ENCODE measurements around the gene PPP6R2.
A peak's percentile ranks its signal among the peaks of the same experiment; 100 is the strongest.

Gene PPP6R2

DNA sequence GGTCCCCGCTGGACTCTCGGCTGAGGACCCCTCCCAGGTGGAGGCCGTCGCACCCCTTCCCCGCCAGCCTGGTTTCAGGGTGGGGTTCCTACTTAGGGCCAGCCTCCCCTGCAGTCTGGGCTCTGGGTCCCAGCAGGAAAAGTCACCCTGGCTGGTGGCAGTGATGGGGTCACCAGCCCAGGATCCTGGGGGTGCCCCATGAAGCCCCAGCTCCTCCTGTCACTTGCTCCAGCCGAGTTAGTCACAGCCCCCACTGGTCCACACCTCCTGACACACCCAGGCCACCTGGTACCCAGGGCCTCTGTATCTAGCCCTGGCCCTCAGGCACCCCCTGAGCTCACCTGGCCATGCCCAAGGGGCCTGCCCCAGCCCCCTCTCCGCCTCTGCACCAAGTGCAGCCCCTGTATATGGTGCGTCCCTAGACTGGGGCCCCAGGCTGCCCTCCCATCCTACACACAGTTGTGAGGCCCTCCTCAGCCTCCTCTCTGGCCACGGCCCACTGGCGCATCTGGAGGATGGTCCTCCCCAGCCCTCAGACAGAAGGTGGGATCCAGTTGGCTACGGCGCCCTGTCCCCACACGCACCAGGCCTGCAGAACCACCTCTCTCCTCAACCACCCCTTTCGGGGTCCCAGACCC, 42.4 kb upstream of the PPP6R2 start:
- Histone ChIP-seq H3K27me3 (ENCODE audit: control insufficient read depth, insufficient read depth, low read length) (no peaks in the 10 kb centered on the region), H3K4me1 (ENCODE audit: control insufficient read depth, insufficient read depth, low read length) (peaks cover 98% of the 10 kb centered on the region), H3K9ac (ENCODE audit: low read length) (peak overlapping the region; percentile 71), H3K4me3 (ENCODE audit: low read length) (no peak overlapping the region), H3K9me3 (ENCODE audit: control insufficient read depth, low read length) (no peaks in the 10 kb centered on the region), H3K36me3 (ENCODE audit: control insufficient read depth, insufficient read depth, low read length) (no peaks in the 10 kb centered on the region)

- H3K9ac ChIP-seq (ENCODE audit: low read length), result peak overlapping the region; percentile 71
- H3K27me3 ChIP-seq (ENCODE audit: control insufficient read depth, insufficient read depth, low read length), result no peaks in the 10 kb centered on the region
- peak overlapping the region; percentile 15 for H3K4me3 ChIP-seq (ENCODE audit: low read length)
- no peaks in the 10 kb centered on the region for H3K9me3 ChIP-seq (ENCODE audit: control insufficient read depth, low read length)
- peaks cover 90% of the 10 kb centered on the region for H3K4me1 ChIP-seq (ENCODE audit: control insufficient read depth, insufficient read depth, low read length)
- no peaks in the 10 kb centered on the region for H3K36me3 ChIP-seq (ENCODE audit: control insufficient read depth, insufficient read depth, low read length)
Measured at GRCh38 chr22:50301581-50301991, 41.5 kb upstream of the PPP6R2 start.

DNA sequence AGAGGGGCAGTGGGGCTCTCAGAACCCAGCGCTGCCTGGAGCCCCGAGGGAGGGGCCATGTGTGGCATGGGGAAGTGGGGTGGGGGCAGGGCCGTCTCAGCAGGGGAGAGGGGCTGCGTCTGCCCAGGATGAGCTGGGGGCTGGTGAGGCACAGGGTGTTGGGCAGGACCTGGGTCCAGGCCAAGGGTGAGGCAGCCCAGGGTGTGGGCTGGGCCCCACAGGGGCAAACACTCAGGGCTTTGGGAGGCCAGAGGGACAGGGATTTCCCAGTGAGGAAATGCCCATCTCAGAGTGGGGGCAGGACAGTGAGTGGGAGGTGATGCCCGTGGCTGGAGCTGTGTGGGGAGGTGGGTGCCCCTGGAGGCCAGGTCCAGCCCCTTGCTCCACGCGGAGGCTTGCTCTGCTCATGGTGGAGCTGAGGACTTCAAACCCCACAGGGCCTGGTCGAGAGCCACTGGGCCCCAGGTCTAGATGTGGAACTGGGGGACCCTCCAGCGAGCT, 41.0 kb upstream of the PPP6R2 start:
- H3K9me3 ChIP-seq (ENCODE audit: control insufficient read depth, low read length), result no peaks in the 10 kb centered on the region
- no peaks in the 10 kb centered on the region for H3K36me3 ChIP-seq (ENCODE audit: control insufficient read depth, insufficient read depth, low read length)
- H3K27me3 ChIP-seq (ENCODE audit: control insufficient read depth, insufficient read depth, low read length), result no peaks in the 10 kb centered on the region
- H3K4me1 ChIP-seq (ENCODE audit: control insufficient read depth, insufficient read depth, low read length), result peaks cover 85% of the 10 kb centered on the region
- peak overlapping the region; percentile 71 for H3K9ac ChIP-seq (ENCODE audit: low read length)
- peak overlapping the region; percentile 15 for H3K4me3 ChIP-seq (ENCODE audit: low read length)

DNA sequence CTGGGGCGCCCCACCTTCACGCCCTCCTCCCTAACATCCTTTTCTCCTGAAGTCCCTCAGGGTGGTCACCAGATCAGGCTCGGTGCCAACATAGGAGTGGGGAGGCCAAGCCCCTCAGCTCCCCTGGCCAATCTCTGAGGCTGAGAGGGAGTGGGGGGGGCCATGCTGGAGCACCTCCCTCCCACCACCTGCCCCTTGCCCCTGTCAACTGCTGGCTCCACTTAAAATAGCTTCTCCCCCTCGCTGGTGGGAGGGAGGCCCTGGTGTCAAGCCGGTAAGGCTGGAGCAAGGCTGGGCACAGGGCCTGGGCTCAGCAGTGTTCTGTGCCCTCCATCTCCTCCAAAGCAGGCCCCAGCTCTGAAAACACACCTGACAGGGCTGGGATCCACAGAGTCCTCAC, 40.6 kb upstream of the PPP6R2 start:
- Histone ChIP-seq H3K4me1 (ENCODE audit: control insufficient read depth, insufficient read depth, low read length) (peaks cover 80% of the 10 kb centered on the region), H3K27me3 (ENCODE audit: control insufficient read depth, insufficient read depth, low read length) (no peaks in the 10 kb centered on the region), H3K9me3 (ENCODE audit: control insufficient read depth, low read length) (no peaks in the 10 kb centered on the region), H3K36me3 (ENCODE audit: control insufficient read depth, insufficient read depth, low read length) (no peaks in the 10 kb centered on the region), H3K4me3 (ENCODE audit: low read length) (no peak overlapping the region), H3K9ac (ENCODE audit: low read length) (peak overlapping the region; percentile 71)

- Histone ChIP-seq H3K9ac (ENCODE audit: low read length) (peak overlapping the region; percentile 71), H3K27me3 (ENCODE audit: control insufficient read depth, insufficient read depth, low read length) (no peaks in the 10 kb centered on the region), H3K9me3 (ENCODE audit: control insufficient read depth, low read length) (no peaks in the 10 kb centered on the region), H3K4me1 (ENCODE audit: control insufficient read depth, insufficient read depth, low read length) (peaks cover 78% of the 10 kb centered on the region), H3K36me3 (ENCODE audit: control insufficient read depth, insufficient read depth, low read length) (no peaks in the 10 kb centered on the region), H3K4me3 (ENCODE audit: low read length) (peak overlapping the region; percentile 36)
Measured at GRCh38 chr22:50303515-50303847, 39.6 kb upstream of the PPP6R2 start.

- Histone ChIP-seq H3K36me3 (ENCODE audit: control insufficient read depth, insufficient read depth, low read length) (no peaks in the 10 kb centered on the region), H3K9ac (ENCODE audit: low read length) (peak overlapping the region; percentile 71), H3K4me1 (ENCODE audit: control insufficient read depth, insufficient read depth, low read length) (peaks cover 73% of the 10 kb centered on the region), H3K4me3 (ENCODE audit: low read length) (peak overlapping the region; percentile 36), H3K27me3 (ENCODE audit: control insufficient read depth, insufficient read depth, low read length) (no peaks in the 10 kb centered on the region), H3K9me3 (ENCODE audit: control insufficient read depth, low read length) (no peaks in the 10 kb centered on the region)
Measured at GRCh38 chr22:50303848-50304527, 39.1 kb upstream of the PPP6R2 start.

DNA sequence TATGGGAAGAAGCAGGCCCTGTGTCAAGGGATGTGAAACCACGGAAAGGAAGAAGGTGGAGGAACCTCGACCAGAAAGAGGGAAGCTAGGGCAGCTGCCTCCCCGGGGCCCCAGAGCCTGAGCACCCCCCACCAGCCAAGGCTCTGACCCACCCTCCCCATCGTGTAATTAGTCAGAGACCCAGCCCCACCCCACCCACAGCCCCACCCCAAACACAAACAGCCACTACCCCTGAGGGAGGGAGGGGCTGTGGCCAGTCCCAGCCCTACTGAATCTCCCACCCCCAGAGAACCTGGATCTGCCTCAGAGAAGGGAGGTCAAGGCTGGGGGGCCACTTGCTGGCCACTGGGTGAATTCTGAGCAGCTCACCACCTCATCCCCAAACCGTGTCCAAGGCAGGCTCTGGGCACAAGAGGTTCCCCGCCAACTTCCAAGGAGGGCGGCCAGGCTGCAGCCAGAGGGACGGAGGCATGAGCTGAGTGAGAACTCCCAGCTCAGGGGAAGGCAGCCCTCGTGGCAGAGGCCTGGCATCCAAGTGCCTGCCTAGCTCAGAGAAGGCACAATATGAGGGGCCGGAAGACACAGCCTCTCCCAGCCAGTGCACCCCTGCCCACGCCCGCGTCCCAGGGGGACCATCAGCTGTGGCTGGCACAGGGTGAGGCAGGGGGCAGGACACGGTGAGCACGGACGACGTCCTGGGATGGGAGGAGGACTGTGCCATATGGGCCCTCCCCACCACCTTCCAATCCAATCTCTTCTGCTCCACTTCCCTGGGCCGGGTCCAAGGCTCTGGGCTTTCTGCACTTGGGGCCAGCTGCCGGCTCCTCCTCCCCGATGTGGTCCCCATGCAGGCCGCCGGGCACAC, 38.4 kb upstream of the PPP6R2 start:
- Histone ChIP-seq H3K9me3 (ENCODE audit: control insufficient read depth, low read length) (no peaks in the 10 kb centered on the region), H3K4me1 (ENCODE audit: control insufficient read depth, insufficient read depth, low read length) (peaks cover 67% of the 10 kb centered on the region), H3K9ac (ENCODE audit: low read length) (peak overlapping the region; percentile 94), H3K36me3 (ENCODE audit: control insufficient read depth, insufficient read depth, low read length) (no peaks in the 10 kb centered on the region), H3K4me3 (ENCODE audit: low read length) (peak overlapping the region; percentile 72), H3K27me3 (ENCODE audit: control insufficient read depth, insufficient read depth, low read length) (no peaks in the 10 kb centered on the region)

GRCh38 chr22:50305393-50305922, 37.7 kb upstream of the PPP6R2 start:
- peak overlapping the region; percentile 94 for H3K9ac ChIP-seq (ENCODE audit: low read length)
- H3K4me3 ChIP-seq (ENCODE audit: low read length), result peak overlapping the region; percentile 72
- H3K27me3 ChIP-seq (ENCODE audit: control insufficient read depth, insufficient read depth, low read length), result no peaks in the 10 kb centered on the region
- H3K9me3 ChIP-seq (ENCODE audit: control insufficient read depth, low read length), result no peaks in the 10 kb centered on the region
- no peaks in the 10 kb centered on the region for H3K36me3 ChIP-seq (ENCODE audit: control insufficient read depth, insufficient read depth, low read length)
- peaks cover 60% of the 10 kb centered on the region for H3K4me1 ChIP-seq (ENCODE audit: control insufficient read depth, insufficient read depth, low read length)

GRCh38 chr22:50305923-50306566, 37.1 kb upstream of the PPP6R2 start:
- H3K27me3 ChIP-seq (ENCODE audit: control insufficient read depth, insufficient read depth, low read length), result no peaks in the 10 kb centered on the region
- peaks cover 54% of the 10 kb centered on the region for H3K4me1 ChIP-seq (ENCODE audit: control insufficient read depth, insufficient read depth, low read length)
- peak overlapping the region; percentile 72 for H3K4me3 ChIP-seq (ENCODE audit: low read length)
- no peaks in the 10 kb centered on the region for H3K9me3 ChIP-seq (ENCODE audit: control insufficient read depth, low read length)
- no peaks in the 10 kb centered on the region for H3K36me3 ChIP-seq (ENCODE audit: control insufficient read depth, insufficient read depth, low read length)
- H3K9ac ChIP-seq (ENCODE audit: low read length), result peak overlapping the region; percentile 94

GRCh38 chr22:50306753-50307749, 36.1 kb upstream of the PPP6R2 start, which contains the start of gene PLXNB2:
Gene PLXNB2, minus strand, starts transcription at chr22:50307646. Its CDS starts 17,062 bp downstream, at chr22:50290584.
- Histone ChIP-seq H3K4me1 (ENCODE audit: control insufficient read depth, insufficient read depth, low read length) (peaks cover 44% of the 10 kb centered on the region), H3K4me3 (ENCODE audit: low read length) (peak within 1 kb of the TSS; percentile 63), H3K9ac (ENCODE audit: low read length) (peak within 1 kb of the TSS; percentile 94), H3K27me3 (ENCODE audit: control insufficient read depth, insufficient read depth, low read length) (no peaks in the 10 kb centered on the region), H3K9me3 (ENCODE audit: control insufficient read depth, low read length) (no peaks in the 10 kb centered on the region), H3K36me3 (ENCODE audit: control insufficient read depth, insufficient read depth, low read length) (no peaks in the 10 kb centered on the region)
